Activated CD8-positive, alpha-beta memory T cell treated with anti-CD3 and anti-CD28 coated beads, Interleukin-2, amount 10 ng/mL, durations not matched to agents 7 days and 5 days (primary cell): ENCODE data around the gene HUWE1. TPM values are rescaled to one million over a fixed set of nuclear protein-coding genes. Genes with fewer than 3 reads are reported as not detected.
"Not testable (repeated sequence)": the region's sequence is repeated elsewhere in the genome, so short reads cannot be mapped to it uniquely, and the experiment has no call there.

ENCODE experiments used
- ATAC-seq: fragments of 150-1000 bp; cut with Tn5 transposase; one replicate; pipeline ENCODE4 v1.10.0; 2021; ENCODE audit warnings: moderate library complexity
- CTCF ChIA-PET: fragments of 350-600 bp; sonication (Branson Sonifier 250); formaldehyde crosslinking; loops from one replicate; lab custom pipeline; 2021; ENCODE audit warnings: antibody characterized with exemption; lab: Charles Lee
- DNase-seq: peaks from one replicate; pipeline ENCODE4 v3.0.0-alpha.2; 2020
- H3K27ac Mint-ChIP-seq: one replicate; pipeline ENCODE4 v1.8.0; 2021; ENCODE audit warnings: mild to moderate bottlenecking, mixed read lengths
- H3K27me3 Mint-ChIP-seq: one replicate; pipeline ENCODE4 v1.8.0; 2021; ENCODE audit warnings: mixed read lengths
- H3K36me3 Mint-ChIP-seq: one replicate; pipeline ENCODE4 v1.8.0; 2021; ENCODE audit warnings: mild to moderate bottlenecking, mixed read lengths
- H3K4me1 Mint-ChIP-seq: one replicate; pipeline ENCODE4 v1.8.0; 2021; ENCODE audit warnings: mixed read lengths
- H3K4me3 Mint-ChIP-seq: one replicate; pipeline ENCODE4 v1.8.0; 2021; ENCODE audit warnings: mild to moderate bottlenecking, moderate library complexity, mixed read lengths
- H3K9me3 Mint-ChIP-seq: one replicate; pipeline ENCODE4 v1.8.0; 2022; ENCODE audit warnings: low read depth, mixed read lengths
- total RNA-seq, 2 experiments: library from RNA; stranded (reverse); gene quantifications; one replicate each; pipeline ENCODE4 v1.2.3, GENCODE V29; 2021

The HUWE1 gene, protein sequence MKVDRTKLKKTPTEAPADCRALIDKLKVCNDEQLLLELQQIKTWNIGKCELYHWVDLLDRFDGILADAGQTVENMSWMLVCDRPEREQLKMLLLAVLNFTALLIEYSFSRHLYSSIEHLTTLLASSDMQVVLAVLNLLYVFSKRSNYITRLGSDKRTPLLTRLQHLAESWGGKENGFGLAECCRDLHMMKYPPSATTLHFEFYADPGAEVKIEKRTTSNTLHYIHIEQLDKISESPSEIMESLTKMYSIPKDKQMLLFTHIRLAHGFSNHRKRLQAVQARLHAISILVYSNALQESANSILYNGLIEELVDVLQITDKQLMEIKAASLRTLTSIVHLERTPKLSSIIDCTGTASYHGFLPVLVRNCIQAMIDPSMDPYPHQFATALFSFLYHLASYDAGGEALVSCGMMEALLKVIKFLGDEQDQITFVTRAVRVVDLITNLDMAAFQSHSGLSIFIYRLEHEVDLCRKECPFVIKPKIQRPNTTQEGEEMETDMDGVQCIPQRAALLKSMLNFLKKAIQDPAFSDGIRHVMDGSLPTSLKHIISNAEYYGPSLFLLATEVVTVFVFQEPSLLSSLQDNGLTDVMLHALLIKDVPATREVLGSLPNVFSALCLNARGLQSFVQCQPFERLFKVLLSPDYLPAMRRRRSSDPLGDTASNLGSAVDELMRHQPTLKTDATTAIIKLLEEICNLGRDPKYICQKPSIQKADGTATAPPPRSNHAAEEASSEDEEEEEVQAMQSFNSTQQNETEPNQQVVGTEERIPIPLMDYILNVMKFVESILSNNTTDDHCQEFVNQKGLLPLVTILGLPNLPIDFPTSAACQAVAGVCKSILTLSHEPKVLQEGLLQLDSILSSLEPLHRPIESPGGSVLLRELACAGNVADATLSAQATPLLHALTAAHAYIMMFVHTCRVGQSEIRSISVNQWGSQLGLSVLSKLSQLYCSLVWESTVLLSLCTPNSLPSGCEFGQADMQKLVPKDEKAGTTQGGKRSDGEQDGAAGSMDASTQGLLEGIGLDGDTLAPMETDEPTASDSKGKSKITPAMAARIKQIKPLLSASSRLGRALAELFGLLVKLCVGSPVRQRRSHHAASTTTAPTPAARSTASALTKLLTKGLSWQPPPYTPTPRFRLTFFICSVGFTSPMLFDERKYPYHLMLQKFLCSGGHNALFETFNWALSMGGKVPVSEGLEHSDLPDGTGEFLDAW (N-terminal part only)
- total RNA-seq: 100 to 1,000 TPM; 300 to 342 TPM

- H3K27me3 Mint-ChIP-seq: no peaks in the 10 kb centered on the region
- peaks cover 18% of the 10 kb centered on the region for H3K36me3 Mint-ChIP-seq
- peak within 1 kb of the TSS; percentile 94 for H3K4me3 Mint-ChIP-seq
- CTCF ChIA-PET: interaction anchor here (0.6 to 1.8 kb wide), 6 partner anchors 25 to 1236 kb away, joined by 3 to 12 read pairs (median 3); no protein-coding TSS in a partner anchor
- ATAC-seq (peak; percentile 50), DNase-seq (peak; percentile 89)
- H3K27ac Mint-ChIP-seq: peak within 1 kb of the TSS; percentile 96
- H3K9me3 Mint-ChIP-seq: no peaks in the 10 kb centered on the region
- peaks cover 21% of the 10 kb centered on the region for H3K4me1 Mint-ChIP-seq
These were observed at the start of gene HUWE1 for GRCh38 chrX:53686151-53686885. Gene HUWE1, minus strand, starts transcription at chrX:53686719. Its CDS starts 32,612 bp downstream, at chrX:53654107.

DNA sequence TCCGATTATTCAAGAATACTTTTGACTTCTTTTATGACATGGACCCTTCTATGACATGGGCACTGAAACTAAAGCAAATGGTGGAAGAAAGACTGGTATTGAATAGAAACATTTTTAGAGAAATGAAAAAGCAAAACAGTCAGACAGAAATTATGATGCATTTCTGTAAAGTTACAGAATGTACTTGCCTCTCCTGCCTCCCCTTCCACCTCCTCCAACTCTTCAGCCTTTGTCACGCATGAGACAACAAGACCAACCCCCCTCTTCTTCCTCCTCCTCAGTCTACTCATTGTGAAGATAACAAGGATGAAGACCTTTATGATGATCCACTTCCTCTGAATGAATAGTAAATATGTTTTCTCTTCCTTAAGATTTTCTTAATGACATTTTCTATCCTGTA lies 46.3 kb upstream of the HUWE1 start:
- peak overlapping the region; percentile 65 for H3K4me3 Mint-ChIP-seq
- CTCF ChIA-PET: no interaction called here

DNA sequence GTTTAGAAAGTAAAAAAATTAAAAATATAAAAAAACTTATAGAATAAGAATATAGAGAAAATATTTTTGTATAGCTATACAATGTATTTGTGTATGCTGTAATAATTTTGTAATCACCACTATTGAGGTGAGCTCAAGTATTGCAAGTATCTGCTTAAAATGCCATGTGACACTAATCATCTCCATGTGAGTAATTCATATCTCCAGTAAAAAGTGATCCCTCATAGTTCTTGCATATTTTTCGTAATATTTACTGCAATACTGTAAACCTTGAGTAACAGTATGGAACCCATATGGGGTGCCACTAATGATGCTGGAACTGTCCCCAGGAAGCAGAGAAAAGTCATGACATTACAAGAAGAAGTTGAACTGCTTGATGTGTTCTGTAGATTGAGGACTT lies 43.2 kb upstream of the HUWE1 start:
- no peak for DNase-seq
- peaks cover 50% of the 10 kb centered on the region for H3K4me1 Mint-ChIP-seq
- no peaks in the 10 kb centered on the region for H3K9me3 Mint-ChIP-seq
- H3K36me3 Mint-ChIP-seq: peaks cover 2% of the 10 kb centered on the region
- no peak for ATAC-seq
- CTCF ChIA-PET: no interaction called here
- no peaks in the 10 kb centered on the region for H3K27me3 Mint-ChIP-seq
- H3K4me3 Mint-ChIP-seq: no peak overlapping the region
- H3K27ac Mint-ChIP-seq: no peak overlapping the region

More for the DNA sequence above, 46.3 kb upstream of the HUWE1 start:
- Mint-ChIP-seq H3K27ac (peak overlapping the region; percentile 93), H3K27me3 (no peaks in the 10 kb centered on the region), H3K4me1 (peaks cover 61% of the 10 kb centered on the region), H3K36me3 (peaks cover 9% of the 10 kb centered on the region), H3K9me3 (no peaks in the 10 kb centered on the region)
- ATAC-seq: peak; percentile 67
- DNase-seq: no peak

DNA sequence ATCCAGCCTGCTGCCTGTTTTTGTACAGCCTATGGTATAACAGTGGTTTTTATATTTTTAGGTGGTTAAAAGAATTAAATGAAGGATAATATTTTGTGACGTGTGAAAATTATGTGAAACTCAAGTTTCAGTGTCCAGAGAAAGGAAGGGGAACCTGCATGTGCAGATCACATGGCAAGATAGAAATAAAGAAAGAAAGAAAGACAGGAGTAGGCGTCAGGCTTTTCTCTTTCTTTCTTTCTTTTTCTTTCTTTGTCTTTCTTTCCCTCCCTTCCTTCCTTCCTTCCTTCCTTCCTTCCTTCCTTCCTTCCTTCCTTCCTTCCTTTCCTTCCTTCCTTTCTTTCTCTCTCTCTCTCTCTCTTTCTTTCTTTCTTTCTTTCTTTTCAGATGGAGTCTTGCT lies 42.0 kb upstream of the HUWE1 start:
- no peaks in the 10 kb centered on the region for H3K27me3 Mint-ChIP-seq
- ATAC-seq: no peak

DNA sequence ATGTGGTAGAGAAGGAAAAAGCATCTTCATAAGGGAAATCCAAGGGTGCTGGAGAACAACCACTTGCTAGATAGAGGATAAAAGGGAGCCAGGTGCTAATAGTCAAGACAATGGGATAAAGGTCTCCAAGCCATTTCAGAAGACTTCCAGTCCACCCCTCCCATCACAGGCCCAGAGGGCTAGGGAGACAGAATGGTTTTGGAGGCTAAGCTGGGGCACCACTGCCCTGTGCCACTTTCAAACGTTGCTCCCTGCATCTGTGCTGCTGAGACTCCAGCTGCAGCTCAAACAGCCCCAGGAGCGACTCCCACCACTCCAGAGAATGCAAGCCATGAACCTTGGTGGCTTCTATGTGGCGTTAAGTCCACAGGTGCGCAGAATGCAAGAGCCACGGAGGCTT lies 38.4 kb upstream of the HUWE1 start:
- peaks cover 25% of the 10 kb centered on the region for H3K4me1 Mint-ChIP-seq
- no peak for ATAC-seq

More for the DNA sequence above, 42.0 kb upstream of the HUWE1 start:
- Mint-ChIP-seq H3K4me1 (peaks cover 40% of the 10 kb centered on the region), H3K4me3 (no peak overlapping the region), H3K9me3 (no peaks in the 10 kb centered on the region), H3K27ac (no peak overlapping the region), H3K36me3 (peaks cover 5% of the 10 kb centered on the region)
- CTCF ChIA-PET: no interaction called here
- no peak for DNase-seq

DNA sequence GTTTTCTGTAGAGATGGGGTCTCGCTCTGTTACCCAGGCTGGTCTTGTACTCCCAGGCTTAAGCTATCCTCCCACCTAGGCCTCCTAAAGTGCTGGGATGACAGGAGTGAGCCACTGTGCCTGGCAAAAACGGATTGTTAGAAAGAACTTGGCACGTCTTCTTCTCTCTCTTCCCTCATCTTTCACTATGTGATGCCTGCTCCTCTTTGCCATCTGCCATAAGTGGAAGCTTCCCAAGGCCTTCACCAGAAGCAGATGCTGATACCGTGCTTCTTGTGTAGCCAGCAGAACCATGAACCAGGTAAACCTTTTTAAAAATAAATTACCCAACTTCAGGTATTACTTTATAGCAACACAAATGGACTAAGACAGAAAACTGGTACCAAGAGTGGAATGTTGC lies 36.9 kb upstream of the HUWE1 start:
- H3K4me3 Mint-ChIP-seq: no peak overlapping the region
- H3K9me3 Mint-ChIP-seq: no peaks in the 10 kb centered on the region
- DNase-seq: no peak
- ATAC-seq: no peak
- H3K36me3 Mint-ChIP-seq: peaks cover 7% of the 10 kb centered on the region
- peaks cover 28% of the 10 kb centered on the region for H3K4me1 Mint-ChIP-seq
- CTCF ChIA-PET: no interaction called here
- H3K27me3 Mint-ChIP-seq: no peaks in the 10 kb centered on the region
- H3K27ac Mint-ChIP-seq: no peak overlapping the region

More for the DNA sequence above, 38.4 kb upstream of the HUWE1 start:
- Mint-ChIP-seq H3K36me3 (peaks cover 7% of the 10 kb centered on the region), H3K27me3 (no peaks in the 10 kb centered on the region), H3K27ac (no peak overlapping the region), H3K4me3 (no peak overlapping the region), H3K9me3 (no peaks in the 10 kb centered on the region)
- no peak for DNase-seq
- CTCF ChIA-PET: no interaction called here

- DNase-seq, ATAC-seq, H3K27me3 Mint-ChIP-seq, H3K4me3 Mint-ChIP-seq, H3K27ac Mint-ChIP-seq, H3K9me3 Mint-ChIP-seq, H3K36me3 Mint-ChIP-seq, CTCF ChIA-PET: not testable (repeated sequence)
- H3K4me1 Mint-ChIP-seq: peaks cover 33% of the 10 kb centered on the region
These were observed 35.1 kb upstream of the HUWE1 start for GRCh38 chrX:53721610-53722009.

- Mint-ChIP-seq H3K27ac (peak overlapping the region; percentile 59), H3K4me1 (peaks cover 45% of the 10 kb centered on the region)
- H3K27me3 Mint-ChIP-seq, H3K4me3 Mint-ChIP-seq, DNase-seq, H3K36me3 Mint-ChIP-seq, ATAC-seq, CTCF ChIA-PET, H3K9me3 Mint-ChIP-seq: not testable (repeated sequence)
These were observed 33.1 kb upstream of the HUWE1 start for GRCh38 chrX:53719666-53720065.

DNA sequence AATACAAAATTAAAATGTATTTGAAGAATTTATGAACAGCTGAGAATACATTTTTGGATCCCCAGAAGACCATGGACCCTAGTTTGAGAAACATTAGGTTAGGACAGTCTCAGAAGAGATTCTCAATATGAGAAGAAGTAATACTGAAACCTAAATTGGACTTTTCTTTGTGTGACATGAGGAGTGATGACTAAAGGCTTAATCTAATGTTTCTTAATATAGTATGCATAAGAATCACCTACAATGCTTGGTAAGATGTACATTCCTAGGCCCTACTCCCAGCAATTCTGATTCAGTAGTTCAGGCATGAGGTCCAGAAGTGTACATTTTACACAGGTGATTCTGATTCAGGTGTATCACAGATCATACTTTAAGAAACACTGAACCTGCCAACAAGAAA lies 31.6 kb upstream of the HUWE1 start:
- ATAC-seq (no peak), DNase-seq (no peak)
- peaks cover 50% of the 10 kb centered on the region for H3K4me1 Mint-ChIP-seq
- CTCF ChIA-PET: no interaction called here
- no peaks in the 10 kb centered on the region for H3K9me3 Mint-ChIP-seq
- H3K36me3 Mint-ChIP-seq: peaks cover 7% of the 10 kb centered on the region
- H3K27ac Mint-ChIP-seq: peak overlapping the region; percentile 89
- H3K4me3 Mint-ChIP-seq: no peak overlapping the region
- no peaks in the 10 kb centered on the region for H3K27me3 Mint-ChIP-seq

GRCh38 chrX:53717205-53717604 lies 30.7 kb upstream of the HUWE1 start:
- peaks cover 7% of the 10 kb centered on the region for H3K36me3 Mint-ChIP-seq
- peaks cover 50% of the 10 kb centered on the region for H3K4me1 Mint-ChIP-seq
- H3K27ac Mint-ChIP-seq: peak overlapping the region; percentile 98
- DNase-seq (no peak), ATAC-seq (no peak)
- H3K27me3 Mint-ChIP-seq: no peaks in the 10 kb centered on the region
- no peaks in the 10 kb centered on the region for H3K9me3 Mint-ChIP-seq
- CTCF ChIA-PET: interaction anchor here (1.6 to 2.1 kb wide), 2 partner anchors 31 to 34 kb away, joined by 4 to 7 read pairs; partner anchors contain the start of gene HUWE1
- peak overlapping the region; percentile 11 for H3K4me3 Mint-ChIP-seq

- H3K4me3 Mint-ChIP-seq: peak overlapping the region; percentile 84
- peak; percentile 37 for ATAC-seq
- peak overlapping the region; percentile 98 for H3K27ac Mint-ChIP-seq
- no peaks in the 10 kb centered on the region for H3K27me3 Mint-ChIP-seq
- DNase-seq: peak; percentile 78
- peaks cover 8% of the 10 kb centered on the region for H3K36me3 Mint-ChIP-seq
- H3K9me3 Mint-ChIP-seq: no peaks in the 10 kb centered on the region
- CTCF ChIA-PET: interaction anchor here (1.6 to 2.1 kb wide), 2 partner anchors 30 to 33 kb away, joined by 4 to 7 read pairs; partner anchors contain the start of gene HUWE1
- H3K4me1 Mint-ChIP-seq: peaks cover 50% of the 10 kb centered on the region
These were observed 30.0 kb upstream of the HUWE1 start for GRCh38 chrX:53716328-53717088.
